Astrocyte (in vitro differentiated cells and primary cell): ENCODE results near the gene TMIGD3. TPM values are rescaled to one million over a fixed set of nuclear protein-coding genes. Genes with fewer than 3 reads are reported as not detected.

Experiments
- DNase-seq: peaks from one replicate; pipeline ENCODE4 v3.0.0-alpha.2; 2010; ENCODE audit warnings: low read depth
- FAIRE-seq: peaks from 2 replicates; lab custom pipeline; 2011; peaks lifted over from hg19 to GRCh38; lab: Jason Lieb, UNC
- H2AFZ ChIP-seq: 2 replicates; pipeline ENCODE4 v1.6.0; 2012; ENCODE audit warnings: low read depth, low read length, inconsistent platforms
- H3K27ac ChIP-seq: 2 replicates; pipeline ENCODE4 v1.5.1; 2011; ENCODE audit warnings: low read depth, low read length, inconsistent platforms
- H3K27me3 ChIP-seq: 2 replicates; pipeline ENCODE4 v1.6.0; 2011; ENCODE audit warnings: low read length, inconsistent platforms; ENCODE audit not compliant: insufficient read depth
- H3K36me3 ChIP-seq: 2 replicates; pipeline ENCODE4 v1.5.1; 2011; ENCODE audit warnings: low read length, inconsistent platforms; ENCODE audit not compliant: insufficient read depth
- H3K4me1 ChIP-seq: 2 replicates; pipeline ENCODE4 v1.5.1; 2011; ENCODE audit warnings: low read length, inconsistent platforms; ENCODE audit not compliant: insufficient read depth
- H3K4me2 ChIP-seq: 2 replicates; pipeline ENCODE4 v1.6.0; 2012; ENCODE audit warnings: low read length, inconsistent platforms
- H3K4me3 ChIP-seq: 2 replicates; pipeline ENCODE4 v1.5.1; 2011; ENCODE audit warnings: low read depth, mild to moderate bottlenecking, low read length, inconsistent platforms; ENCODE audit not compliant: insufficient read depth
- H3K79me2 ChIP-seq: 2 replicates; pipeline ENCODE4 v1.6.0; 2012; ENCODE audit warnings: mild to moderate bottlenecking, low read length, inconsistent platforms; ENCODE audit not compliant: insufficient read depth
- H3K9ac ChIP-seq: 2 replicates; pipeline ENCODE4 v1.6.0; 2012; ENCODE audit warnings: mild to moderate bottlenecking, low read length, inconsistent platforms
- H3K9me3 ChIP-seq: 2 replicates; pipeline ENCODE4 v1.5.1; 2012; ENCODE audit warnings: low read depth, mild to moderate bottlenecking, low read length, inconsistent platforms; ENCODE audit not compliant: insufficient read depth
- H4K20me1 ChIP-seq: 2 replicates; pipeline ENCODE4 v1.6.0; 2012; ENCODE audit warnings: low read length, inconsistent platforms; ENCODE audit not compliant: insufficient read depth
- H3K27ac Mint-ChIP-seq: one replicate; pipeline ENCODE4 v1.8.0; 2021; ENCODE audit warnings: mild to moderate bottlenecking, mixed read lengths; ENCODE audit not compliant: unreplicated experiment
- H3K27me3 Mint-ChIP-seq: one replicate; pipeline ENCODE4 v1.8.0; 2021; ENCODE audit warnings: low read depth, mixed read lengths; ENCODE audit not compliant: unreplicated experiment
- H3K36me3 Mint-ChIP-seq: one replicate; pipeline ENCODE4 v1.8.0; 2021; ENCODE audit warnings: low read depth, mixed read lengths; ENCODE audit not compliant: unreplicated experiment
- H3K4me1 Mint-ChIP-seq: one replicate; pipeline ENCODE4 v1.8.0; 2021; ENCODE audit warnings: low read depth, mixed read lengths; ENCODE audit not compliant: unreplicated experiment
- H3K4me3 Mint-ChIP-seq: one replicate; pipeline ENCODE4 v1.8.0; 2021; ENCODE audit warnings: mild to moderate bottlenecking, moderate library complexity, mixed read lengths; ENCODE audit not compliant: unreplicated experiment
- H3K9me3 Mint-ChIP-seq: one replicate; pipeline ENCODE4 v1.8.0; 2021; ENCODE audit warnings: mild to moderate bottlenecking, mixed read lengths; ENCODE audit not compliant: unreplicated experiment
- EZH2 ChIP-seq: IDR thresholded peaks from 2 replicates; pipeline ENCODE4 v1.6.1; 2012; ENCODE audit warnings: mild to moderate bottlenecking, low read length, inconsistent platforms; ENCODE audit not compliant: insufficient read depth
- total RNA-seq: library from RNA; stranded (reverse); gene quantifications from 2 replicates; pipeline ENCODE4 v1.2.1, GENCODE V29; 2021
- TF ChIP-seq, protein P1 (sequence below): IDR thresholded peaks from 2 replicates; pipeline ENCODE4 v1.5.1; 2011; ENCODE audit warnings: low read depth, mild to moderate bottlenecking, inconsistent platforms, low read length, moderate library complexity; ENCODE audit not compliant: insufficient read depth

TMIGD3 gene
- total RNA-seq, 1 donor from 2014 or later = not detected

- no peaks in the 10 kb centered on the region for H3K79me2 ChIP-seq
- DNase-seq (peak; percentile 31), FAIRE-seq (no peak)
- H3K4me2 ChIP-seq = peak overlapping the region; percentile 75
- Mint-ChIP-seq H3K27ac (peak overlapping the region; percentile 86), H3K27me3 (peaks cover 18% of the 10 kb centered on the region), H3K9me3 (no peaks in the 10 kb centered on the region), H3K4me3 (peak overlapping the region; percentile 51), H3K36me3 (no peaks in the 10 kb centered on the region), H3K4me1 (no peaks in the 10 kb centered on the region)
- H3K9ac ChIP-seq = peak overlapping the region; percentile 72
- H3K27ac ChIP-seq = peak overlapping the region; percentile 76
- no peaks in the 10 kb centered on the region for H4K20me1 ChIP-seq
- H3K4me3 ChIP-seq = peak overlapping the region; percentile 16
- TF ChIP-seq EZH2 = no peak
- TF ChIP-seq, protein P1, sequence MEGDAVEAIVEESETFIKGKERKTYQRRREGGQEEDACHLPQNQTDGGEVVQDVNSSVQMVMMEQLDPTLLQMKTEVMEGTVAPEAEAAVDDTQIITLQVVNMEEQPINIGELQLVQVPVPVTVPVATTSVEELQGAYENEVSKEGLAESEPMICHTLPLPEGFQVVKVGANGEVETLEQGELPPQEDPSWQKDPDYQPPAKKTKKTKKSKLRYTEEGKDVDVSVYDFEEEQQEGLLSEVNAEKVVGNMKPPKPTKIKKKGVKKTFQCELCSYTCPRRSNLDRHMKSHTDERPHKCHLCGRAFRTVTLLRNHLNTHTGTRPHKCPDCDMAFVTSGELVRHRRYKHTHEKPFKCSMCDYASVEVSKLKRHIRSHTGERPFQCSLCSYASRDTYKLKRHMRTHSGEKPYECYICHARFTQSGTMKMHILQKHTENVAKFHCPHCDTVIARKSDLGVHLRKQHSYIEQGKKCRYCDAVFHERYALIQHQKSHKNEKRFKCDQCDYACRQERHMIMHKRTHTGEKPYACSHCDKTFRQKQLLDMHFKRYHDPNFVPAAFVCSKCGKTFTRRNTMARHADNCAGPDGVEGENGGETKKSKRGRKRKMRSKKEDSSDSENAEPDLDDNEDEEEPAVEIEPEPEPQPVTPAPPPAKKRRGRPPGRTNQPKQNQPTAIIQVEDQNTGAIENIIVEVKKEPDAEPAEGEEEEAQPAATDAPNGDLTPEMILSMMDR = no peak
- H3K36me3 ChIP-seq = no peaks in the 10 kb centered on the region
- H2AFZ ChIP-seq = peak overlapping the region; percentile 99
- peaks cover 11% of the 10 kb centered on the region for H3K4me1 ChIP-seq
- H3K9me3 ChIP-seq = no peaks in the 10 kb centered on the region
- H3K27me3 ChIP-seq = peaks cover 5% of the 10 kb centered on the region
These were observed 4.2 kb upstream of the TMIGD3 start for GRCh38 chr1:111507411-111508201.

GRCh38 chr1:111506561-111506960 is 3.1 kb upstream of the TMIGD3 start:
- FAIRE-seq (no peak), DNase-seq (no peak)
- Histone ChIP-seq H3K4me1 (peaks cover 11% of the 10 kb centered on the region), H3K9me3 (no peaks in the 10 kb centered on the region), H3K4me2 (no peak overlapping the region), H3K27ac (no peak overlapping the region), H3K4me3 (no peak overlapping the region), H2AFZ (no peak overlapping the region), H3K36me3 (no peaks in the 10 kb centered on the region), H4K20me1 (no peaks in the 10 kb centered on the region), H3K27me3 (peaks cover 5% of the 10 kb centered on the region), H3K9ac (no peak overlapping the region), H3K79me2 (no peaks in the 10 kb centered on the region)
- Mint-ChIP-seq H3K27ac (no peak overlapping the region), H3K27me3 (peaks cover 12% of the 10 kb centered on the region), H3K4me1 (no peaks in the 10 kb centered on the region), H3K4me3 (no peak overlapping the region), H3K9me3 (no peaks in the 10 kb centered on the region), H3K36me3 (no peaks in the 10 kb centered on the region)
- no peak for TF ChIP-seq EZH2
- TF ChIP-seq, protein P1 = no peak

- H2AFZ ChIP-seq = no peak overlapping the region
These were observed 2.2 kb upstream of the TMIGD3 start for GRCh38 chr1:111505641-111506119.

More at GRCh38 chr1:111505641-111506119, 2.2 kb upstream of the TMIGD3 start:
- no peak overlapping the region for H3K4me3 ChIP-seq
- H3K36me3 ChIP-seq = no peaks in the 10 kb centered on the region
- H3K27ac ChIP-seq = no peak overlapping the region
- H3K4me1 Mint-ChIP-seq = no peaks in the 10 kb centered on the region
- H4K20me1 ChIP-seq = no peaks in the 10 kb centered on the region
- H3K9ac ChIP-seq = no peak overlapping the region
- H3K36me3 Mint-ChIP-seq = no peaks in the 10 kb centered on the region
- H3K4me1 ChIP-seq = peaks cover 11% of the 10 kb centered on the region
- no peaks in the 10 kb centered on the region for H3K9me3 Mint-ChIP-seq
- TF ChIP-seq EZH2 = no peak
- TF ChIP-seq, protein P1 = no peak
- FAIRE-seq (no peak), DNase-seq (no peak)
- H3K27ac Mint-ChIP-seq = no peak overlapping the region
- H3K4me3 Mint-ChIP-seq = no peak overlapping the region
- no peaks in the 10 kb centered on the region for H3K9me3 ChIP-seq
- H3K27me3 ChIP-seq = peaks cover 5% of the 10 kb centered on the region
- no peak overlapping the region for H3K4me2 ChIP-seq
- no peaks in the 10 kb centered on the region for H3K79me2 ChIP-seq
- peaks cover 14% of the 10 kb centered on the region for H3K27me3 Mint-ChIP-seq
